Panc1 (cell line): ENCODE results near the gene NHEJ1. TPM values are rescaled to one million over a fixed set of nuclear protein-coding genes. Genes with fewer than 3 reads are reported as not detected.

Source experiments
- ATAC-seq: fragments of 200-7000 bp; cut with Tn5 transposase; 2 replicates; pipeline ENCODE4 v1.9.1; 2020; ENCODE audit warnings: mild to moderate bottlenecking, moderate library complexity
- BruUV-seq: library from RNA; stranded (reverse); fragments of 400-500 nt; replicated peaks from 2 replicates; lab custom pipeline; 2021; lab: Mats Ljungman, UMichigan
- CTCF ChIA-PET: fragments of 300-600 bp; sonication (Branson Sonifier 250); formaldehyde crosslinking; loops from one replicate; lab custom pipeline; 2022; ENCODE audit warnings: antibody characterized with exemption; lab: Charles Lee
- POLR2A ChIA-PET: fragments of 300-600 bp; sonication (Branson Sonifier 250); formaldehyde crosslinking; loops from one replicate; lab custom pipeline; 2022; ENCODE audit warnings: antibody characterized with exemption; lab: Charles Lee
- DNase-seq: peaks from one replicate; pipeline ENCODE4 v3.0.0-alpha.2; 2010; ENCODE audit warnings: low read depth, low spot score
- H3K27ac ChIP-seq: 2 replicates; pipeline ENCODE4 v1.5.1; 2011; ENCODE audit warnings: mild to moderate bottlenecking, low read length, inconsistent platforms
- H3K27me3 ChIP-seq: fragments of 200-500 bp; sonication (Bioruptor generic); 2 replicates; pipeline ENCODE4 v1.6.0; 2014; ENCODE audit warnings: low read length, inconsistent platforms; ENCODE audit not compliant: control insufficient read depth, insufficient read depth
- H3K36me3 ChIP-seq: fragments of 200-500 bp; sonication (Bioruptor generic); 2 replicates; pipeline ENCODE4 v1.5.1; 2014; ENCODE audit warnings: inconsistent platforms, mild to moderate bottlenecking, low read length, moderate library complexity; ENCODE audit not compliant: control insufficient read depth, insufficient read depth
- H3K4me1 ChIP-seq: 2 replicates; pipeline ENCODE4 v1.5.1; 2011; ENCODE audit warnings: inconsistent platforms, mild to moderate bottlenecking, low read length, moderate library complexity; ENCODE audit not compliant: control insufficient read depth, insufficient read depth
- H3K4me3 ChIP-seq, 2 experiments: 2 replicates each; pipeline ENCODE4 v1.5.1; 2011 to 2012; ENCODE audit warnings: low read depth in 2 of 2, low read length in 2 of 2, mild to moderate bottlenecking in 2 of 2, inconsistent platforms in 1 of 2, moderate library complexity in 1 of 2
- H3K9me3 ChIP-seq: fragments of 200-500 bp; sonication (Bioruptor generic); 2 replicates; pipeline ENCODE4 v1.5.1; 2014; ENCODE audit warnings: low read depth, mild to moderate bottlenecking, inconsistent platforms, low read length, moderate library complexity; ENCODE audit not compliant: control insufficient read depth, insufficient read depth
- REST ChIP-seq, 2 experiments: IDR thresholded peaks; 2 replicates each; pipeline ENCODE4 v1.6.1; 2011 to 2012; ENCODE audit warnings: low read depth in 2 of 2, control low read depth in 1 of 2, low read length in 1 of 2, mild to moderate bottlenecking in 1 of 2, moderate library complexity in 1 of 2; ENCODE audit not compliant: insufficient read depth in 1 of 2
- SIN3A ChIP-seq: IDR thresholded peaks from 2 replicates; pipeline ENCODE4 v1.6.1; 2012; ENCODE audit warnings: low read depth, mild to moderate bottlenecking, low read length, moderate library complexity, borderline replicate concordance; ENCODE audit not compliant: insufficient read depth
- TCF7L2 ChIP-seq: IDR thresholded peaks from 2 replicates; pipeline ENCODE4 v1.6.1; 2011; ENCODE audit warnings: mild to moderate bottlenecking, low read depth, low read length, inconsistent platforms
- in situ Hi-C: cut with HindIII; loops from 2 replicates; pipeline ENCODE4 v1.10.0; 2016; ENCODE audit warnings: low sequenced_read_pairs, low pct_unique_long_range_greater_than_20kb
- intact Hi-C: fragments of 100-400 bp; cut with micrococcal nuclease; formaldehyde crosslinking; loops from one replicate; pipeline ENCODE4 v1.10.0; 2022; ENCODE audit not compliant: unreplicated experiment
- total RNA-seq: library from RNA; stranded (reverse); gene quantifications from one replicate; pipeline ENCODE4 v1.2.1, GENCODE V29; 2021; ENCODE audit not compliant: unreplicated experiment
- TF ChIP-seq, protein P1 (sequence below): fragments of 450-650 bp; IDR thresholded peaks from 2 replicates; pipeline ENCODE4 v1.5.1; 2017; ENCODE audit warnings: mild to moderate bottlenecking

NHEJ1 gene
- total RNA-seq, 1 experiment from 2014 or later = 18.2 TPM

DNA sequence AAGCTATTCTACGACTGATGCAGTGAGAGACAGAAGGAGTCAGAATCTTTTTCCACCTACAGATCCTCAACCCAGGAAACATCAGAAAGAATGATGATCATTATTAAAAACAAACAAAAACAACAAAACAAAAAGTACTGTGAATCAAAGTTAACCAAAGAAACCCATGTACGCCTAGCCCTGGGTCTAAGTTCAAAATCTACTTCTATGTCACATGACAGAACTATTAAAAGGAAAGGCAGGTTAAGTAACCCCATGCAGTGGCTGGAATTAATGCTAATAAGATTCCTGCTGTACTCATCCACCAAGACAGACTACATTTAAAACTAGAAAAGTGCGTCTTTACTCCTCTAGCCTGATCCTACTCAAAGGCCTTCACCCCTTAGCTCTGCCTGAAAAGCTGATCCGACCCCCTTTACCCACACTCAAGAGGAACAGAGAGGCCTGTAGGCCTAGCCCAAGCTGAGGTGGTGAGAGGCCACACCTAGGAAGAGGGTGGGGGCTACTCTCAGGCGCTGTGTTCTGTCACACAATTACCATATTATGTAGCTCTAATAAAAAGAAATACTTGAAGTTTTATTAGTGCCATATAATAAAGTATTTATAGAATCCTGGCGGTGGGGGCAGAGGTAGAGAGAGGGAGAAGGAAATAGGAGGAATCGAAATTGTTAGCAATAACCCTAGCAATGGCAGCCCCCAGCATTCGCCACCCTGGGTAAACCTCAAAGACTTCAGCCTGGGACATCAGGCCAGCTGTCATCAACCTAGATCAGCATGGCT, 37.1 kb downstream of the NHEJ1 start:
- no peak for DNase-seq
- Histone ChIP-seq H3K9me3 (no peaks in the 10 kb centered on the region), H3K27me3 (no peaks in the 10 kb centered on the region), H3K27ac (no peak overlapping the region), H3K36me3 (no peaks in the 10 kb centered on the region), H3K4me1 (peaks cover 5% of the 10 kb centered on the region), H3K4me3 (no peak overlapping the region)
- CTCF ChIA-PET = interaction anchor here (0.6 kb wide), 1 partner anchor 22 kb away, joined by 4 read pairs; no protein-coding TSS in a partner anchor
- TF ChIP-seq TCF7L2 (no peak), REST (IDR thresholded peaks at IDR 0.05; ENCODE audit: insufficient read depth in 1 of 2, low read depth in 2 of 2, low read length in 1 of 2) (no peak)
- TF ChIP-seq, protein P1, sequence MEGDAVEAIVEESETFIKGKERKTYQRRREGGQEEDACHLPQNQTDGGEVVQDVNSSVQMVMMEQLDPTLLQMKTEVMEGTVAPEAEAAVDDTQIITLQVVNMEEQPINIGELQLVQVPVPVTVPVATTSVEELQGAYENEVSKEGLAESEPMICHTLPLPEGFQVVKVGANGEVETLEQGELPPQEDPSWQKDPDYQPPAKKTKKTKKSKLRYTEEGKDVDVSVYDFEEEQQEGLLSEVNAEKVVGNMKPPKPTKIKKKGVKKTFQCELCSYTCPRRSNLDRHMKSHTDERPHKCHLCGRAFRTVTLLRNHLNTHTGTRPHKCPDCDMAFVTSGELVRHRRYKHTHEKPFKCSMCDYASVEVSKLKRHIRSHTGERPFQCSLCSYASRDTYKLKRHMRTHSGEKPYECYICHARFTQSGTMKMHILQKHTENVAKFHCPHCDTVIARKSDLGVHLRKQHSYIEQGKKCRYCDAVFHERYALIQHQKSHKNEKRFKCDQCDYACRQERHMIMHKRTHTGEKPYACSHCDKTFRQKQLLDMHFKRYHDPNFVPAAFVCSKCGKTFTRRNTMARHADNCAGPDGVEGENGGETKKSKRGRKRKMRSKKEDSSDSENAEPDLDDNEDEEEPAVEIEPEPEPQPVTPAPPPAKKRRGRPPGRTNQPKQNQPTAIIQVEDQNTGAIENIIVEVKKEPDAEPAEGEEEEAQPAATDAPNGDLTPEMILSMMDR = no peak
- BruUV-seq = no TSS peak
- ATAC-seq = no peak
- intact Hi-C loops = no loop called here
- in situ Hi-C loops = no loop called here
- POLR2A ChIA-PET = no interaction called here

DNA sequence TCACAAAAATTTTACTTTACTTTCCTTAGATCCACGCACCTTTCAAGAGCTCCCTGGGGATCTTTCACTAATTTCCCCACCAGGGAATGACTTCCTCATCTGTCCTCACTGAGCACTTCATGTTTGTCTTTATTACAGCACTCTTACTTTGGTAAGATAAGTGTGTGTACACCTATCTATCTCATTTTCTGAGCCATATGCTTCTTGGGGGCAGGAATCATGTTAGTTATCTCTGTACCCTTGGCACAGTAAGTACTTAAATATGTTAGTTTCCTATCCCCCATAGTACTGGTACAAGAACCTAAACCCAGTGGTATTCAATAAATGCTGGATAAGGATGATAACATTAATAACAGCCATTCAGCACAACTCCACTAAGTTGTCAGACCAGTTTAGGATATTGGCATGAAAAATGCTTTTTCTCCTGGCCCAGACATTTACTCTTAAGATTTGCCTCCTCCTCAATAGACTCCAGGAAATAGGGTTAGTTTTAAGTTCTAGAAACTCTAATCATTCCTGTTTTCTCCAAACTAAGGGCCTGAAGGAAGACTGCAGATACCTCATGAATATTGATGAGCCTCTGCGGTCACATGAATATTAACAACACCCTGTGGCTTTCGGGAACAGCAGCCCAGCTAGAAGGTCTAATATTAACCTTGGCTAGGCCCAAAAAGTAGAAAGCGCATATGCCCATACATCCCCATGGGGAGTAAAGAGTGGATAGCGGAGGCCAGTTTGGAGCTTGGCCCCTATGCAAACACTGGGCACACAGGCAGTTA, 38.2 kb downstream of the NHEJ1 start:
- ChIA-PET POLR2A (no interaction called here), CTCF (interaction anchor here (0.7 to 1.0 kb wide), 2 partner anchors 8 to 64 kb away, joined by 4 to 5 read pairs; no protein-coding TSS in a partner anchor)
- Histone ChIP-seq H3K9me3 (no peaks in the 10 kb centered on the region), H3K27ac (no peak overlapping the region), H3K36me3 (no peaks in the 10 kb centered on the region), H3K4me1 (peaks cover 5% of the 10 kb centered on the region), H3K27me3 (no peaks in the 10 kb centered on the region), H3K4me3 (no peak overlapping the region)
- in situ Hi-C loops = no loop called here
- intact Hi-C loops = no loop called here
- BruUV-seq = no TSS peak
- TF ChIP-seq TCF7L2 = no peak
- TF ChIP-seq, protein P1 = no peak
- no peak for TF ChIP-seq SIN3A
- ATAC-seq = no peak
- no peak for DNase-seq
